ENCODE results near the gene AMBRA1. TPM values are rescaled to one million over a fixed set of nuclear protein-coding genes. Genes with fewer than 3 reads are reported as not detected.

AMBRA1 gene, protein sequence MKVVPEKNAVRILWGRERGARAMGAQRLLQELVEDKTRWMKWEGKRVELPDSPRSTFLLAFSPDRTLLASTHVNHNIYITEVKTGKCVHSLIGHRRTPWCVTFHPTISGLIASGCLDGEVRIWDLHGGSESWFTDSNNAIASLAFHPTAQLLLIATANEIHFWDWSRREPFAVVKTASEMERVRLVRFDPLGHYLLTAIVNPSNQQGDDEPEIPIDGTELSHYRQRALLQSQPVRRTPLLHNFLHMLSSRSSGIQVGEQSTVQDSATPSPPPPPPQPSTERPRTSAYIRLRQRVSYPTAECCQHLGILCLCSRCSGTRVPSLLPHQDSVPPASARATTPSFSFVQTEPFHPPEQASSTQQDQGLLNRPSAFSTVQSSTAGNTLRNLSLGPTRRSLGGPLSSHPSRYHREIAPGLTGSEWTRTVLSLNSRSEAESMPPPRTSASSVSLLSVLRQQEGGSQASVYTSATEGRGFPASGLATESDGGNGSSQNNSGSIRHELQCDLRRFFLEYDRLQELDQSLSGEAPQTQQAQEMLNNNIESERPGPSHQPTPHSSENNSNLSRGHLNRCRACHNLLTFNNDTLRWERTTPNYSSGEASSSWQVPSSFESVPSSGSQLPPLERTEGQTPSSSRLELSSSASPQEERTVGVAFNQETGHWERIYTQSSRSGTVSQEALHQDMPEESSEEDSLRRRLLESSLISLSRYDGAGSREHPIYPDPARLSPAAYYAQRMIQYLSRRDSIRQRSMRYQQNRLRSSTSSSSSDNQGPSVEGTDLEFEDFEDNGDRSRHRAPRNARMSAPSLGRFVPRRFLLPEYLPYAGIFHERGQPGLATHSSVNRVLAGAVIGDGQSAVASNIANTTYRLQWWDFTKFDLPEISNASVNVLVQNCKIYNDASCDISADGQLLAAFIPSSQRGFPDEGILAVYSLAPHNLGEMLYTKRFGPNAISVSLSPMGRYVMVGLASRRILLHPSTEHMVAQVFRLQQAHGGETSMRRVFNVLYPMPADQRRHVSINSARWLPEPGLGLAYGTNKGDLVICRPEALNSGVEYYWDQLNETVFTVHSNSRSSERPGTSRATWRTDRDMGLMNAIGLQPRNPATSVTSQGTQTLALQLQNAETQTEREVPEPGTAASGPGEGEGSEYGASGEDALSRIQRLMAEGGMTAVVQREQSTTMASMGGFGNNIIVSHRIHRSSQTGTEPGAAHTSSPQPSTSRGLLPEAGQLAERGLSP (N-terminal part only)
- total RNA-seq, result 10 to 100 TPM; 22.9 to 55.7 (median 33.2) TPM

DNA sequence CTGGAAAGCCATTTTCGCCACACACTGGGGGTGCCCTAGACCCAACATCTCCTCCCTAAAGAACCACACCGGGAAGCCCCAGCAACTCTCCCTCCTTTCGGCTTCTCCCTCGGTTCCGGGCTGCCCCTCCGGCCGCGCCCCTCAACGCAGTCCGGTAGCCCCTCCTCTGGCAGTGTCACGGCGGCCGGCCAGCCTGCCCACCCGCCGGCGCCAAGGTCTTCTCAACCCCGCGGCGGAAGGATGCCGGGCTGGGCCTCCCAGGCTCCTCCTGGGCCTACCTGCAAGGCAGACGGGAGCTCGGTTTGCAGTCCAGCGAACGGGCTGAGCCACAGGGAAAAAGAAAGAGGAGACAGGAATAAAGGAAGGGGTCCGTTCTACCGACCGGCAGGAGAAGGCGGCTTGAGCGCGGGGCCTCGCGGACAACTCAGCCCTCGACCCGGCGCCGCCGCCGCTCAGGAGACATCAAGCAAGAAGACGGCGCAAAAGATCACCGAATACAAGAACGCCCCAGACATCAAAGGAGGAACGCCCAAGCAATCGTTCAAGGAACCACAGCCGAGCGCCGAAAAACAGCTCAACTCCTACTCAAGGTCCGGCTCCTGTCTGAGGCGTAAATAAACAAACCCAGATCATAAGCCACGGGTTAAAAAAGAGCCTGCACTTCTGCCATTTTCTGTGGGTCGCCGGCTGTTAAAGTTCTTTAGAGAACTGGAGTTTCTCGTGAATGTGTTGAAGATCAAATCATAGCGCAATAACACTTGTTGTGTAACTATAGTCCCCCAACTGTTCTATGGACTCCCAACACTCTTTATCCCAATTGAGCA lies at the start of gene AMBRA1:
Gene AMBRA1, minus strand, starts transcription at position 474 of the 824 bp plus-strand sequence. CDS start 45,643 bp downstream, outside the sequence.
- Histone ChIP-seq H3K27ac (peak within 1 kb of the TSS; percentile 81 to 92 (median 89)), H3K4me3 (peak within 1 kb of the TSS; percentile 81 to 95 (median 85)), H3K36me3 (no peaks in the 10 kb centered on the region), H3K4me1 (peaks cover 24 to 50% (median 37%) of the 10 kb centered on the region in 4 donors), H3K27me3 (no peaks in the 10 kb centered on the region), H3K9me3 (no peaks in the 10 kb centered on the region)
- 1 to 2% methylated on average over 38 to 50 of the region's 54 CpGs for WGBS, 2 donors
- DNase-seq, result peak; percentile 91 to 92
- ATAC-seq (ENCODE audit: low FRiP score in 2 of 2), result peak; percentile 95 to 98
- TF ChIP-seq, protein P1, sequence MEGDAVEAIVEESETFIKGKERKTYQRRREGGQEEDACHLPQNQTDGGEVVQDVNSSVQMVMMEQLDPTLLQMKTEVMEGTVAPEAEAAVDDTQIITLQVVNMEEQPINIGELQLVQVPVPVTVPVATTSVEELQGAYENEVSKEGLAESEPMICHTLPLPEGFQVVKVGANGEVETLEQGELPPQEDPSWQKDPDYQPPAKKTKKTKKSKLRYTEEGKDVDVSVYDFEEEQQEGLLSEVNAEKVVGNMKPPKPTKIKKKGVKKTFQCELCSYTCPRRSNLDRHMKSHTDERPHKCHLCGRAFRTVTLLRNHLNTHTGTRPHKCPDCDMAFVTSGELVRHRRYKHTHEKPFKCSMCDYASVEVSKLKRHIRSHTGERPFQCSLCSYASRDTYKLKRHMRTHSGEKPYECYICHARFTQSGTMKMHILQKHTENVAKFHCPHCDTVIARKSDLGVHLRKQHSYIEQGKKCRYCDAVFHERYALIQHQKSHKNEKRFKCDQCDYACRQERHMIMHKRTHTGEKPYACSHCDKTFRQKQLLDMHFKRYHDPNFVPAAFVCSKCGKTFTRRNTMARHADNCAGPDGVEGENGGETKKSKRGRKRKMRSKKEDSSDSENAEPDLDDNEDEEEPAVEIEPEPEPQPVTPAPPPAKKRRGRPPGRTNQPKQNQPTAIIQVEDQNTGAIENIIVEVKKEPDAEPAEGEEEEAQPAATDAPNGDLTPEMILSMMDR (IDR thresholded peaks at IDR 0.05), result no peak
- peak in 1 of 4 donors; percentile 30 for TF ChIP-seq EP300 (IDR thresholded peaks at IDR 0.05)
- TF ChIP-seq POLR2AphosphoS5 (IDR thresholded peaks at IDR 0.05), result peak; percentile 22 to 78
- peak in 3 of 4 donors; percentile 46 to 69 (median 54) for TF ChIP-seq POLR2A (IDR thresholded peaks at IDR 0.05)

DNA sequence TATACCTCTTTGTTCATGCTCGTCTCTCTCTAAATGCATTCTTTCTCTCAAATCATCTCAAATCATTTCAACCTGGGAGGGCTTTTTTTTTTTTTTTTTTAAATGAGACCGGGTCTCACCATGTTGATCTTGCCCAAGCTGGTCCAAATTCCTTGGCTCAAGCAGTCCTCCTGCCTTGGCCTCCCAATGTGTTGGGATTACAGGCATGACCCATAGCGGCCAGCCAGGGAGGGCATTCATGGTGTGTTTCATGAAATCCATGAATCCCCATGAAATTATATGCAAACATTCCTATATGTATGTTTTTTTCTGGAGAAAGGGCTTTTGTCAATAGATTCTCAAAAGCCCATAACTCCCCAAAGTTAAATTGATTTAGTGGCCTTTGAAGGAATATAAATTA lies 49.7 kb upstream of the AMBRA1 start:
- WGBS, 2 donors, result 98 to 99% methylated on average over 3 of the region's 3 CpGs
- Histone ChIP-seq H3K4me3 (no peak overlapping the region), H3K9me3 (no peaks in the 10 kb centered on the region), H3K27me3 (no peaks in the 10 kb centered on the region), H3K36me3 (peaks cover 21 to 58% (median 32%) of the 10 kb centered on the region in 4 donors), H3K27ac (no peak overlapping the region), H3K4me1 (no peaks in the 10 kb centered on the region)
- ATAC-seq (ENCODE audit: low FRiP score in 2 of 2) (no peak), DNase-seq (no peak)
- TF ChIP-seq POLR2AphosphoS5 (IDR thresholded peaks at IDR 0.05) (no peak), EP300 (IDR thresholded peaks at IDR 0.05) (no peak), POLR2A (IDR thresholded peaks at IDR 0.05) (no peak)
- TF ChIP-seq, protein P1 (IDR thresholded peaks at IDR 0.05), result no peak

DNA sequence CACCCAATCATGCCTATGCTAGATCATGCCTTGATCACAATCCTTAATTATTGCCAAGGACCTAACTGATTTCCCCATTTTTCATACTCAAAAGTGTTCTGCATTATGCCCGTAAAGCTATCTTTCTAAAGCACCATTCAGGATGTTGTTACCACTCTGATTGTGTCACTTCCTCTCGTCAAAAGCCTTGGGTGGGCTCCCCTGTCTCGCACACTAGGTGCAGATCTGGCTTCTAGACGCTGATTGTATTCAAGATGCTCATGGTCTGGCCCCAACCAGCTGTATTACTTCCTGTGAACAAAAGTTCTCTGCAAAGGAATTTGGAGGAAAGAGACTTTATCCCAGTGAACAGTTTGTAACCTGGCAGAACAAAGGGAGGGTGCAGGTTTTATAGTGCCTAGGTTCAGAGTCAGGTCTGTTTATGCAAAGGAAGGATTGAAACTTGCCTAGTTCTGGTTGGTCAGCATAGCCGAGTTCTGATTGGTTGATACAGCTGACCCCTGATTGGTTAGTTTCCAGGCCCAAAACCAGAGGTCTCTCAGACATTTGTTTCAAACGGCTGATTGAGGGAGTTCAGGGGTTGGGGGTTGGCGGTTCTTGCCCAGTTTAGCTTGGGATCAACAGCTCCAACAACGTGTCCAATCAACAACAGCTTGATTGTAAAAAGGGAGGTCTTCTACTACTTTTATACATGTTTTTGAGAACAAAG lies 49.0 kb upstream of the AMBRA1 start:
- Histone ChIP-seq H3K36me3 (peaks cover 16 to 53% (median 25%) of the 10 kb centered on the region in 4 donors), H3K9me3 (no peaks in the 10 kb centered on the region), H3K4me3 (no peak overlapping the region), H3K27me3 (no peaks in the 10 kb centered on the region), H3K27ac (no peak overlapping the region), H3K4me1 (no peaks in the 10 kb centered on the region)
- TF ChIP-seq EP300 (IDR thresholded peaks at IDR 0.05) (no peak), POLR2A (IDR thresholded peaks at IDR 0.05) (no peak), POLR2AphosphoS5 (IDR thresholded peaks at IDR 0.05) (no peak)
- TF ChIP-seq, protein P1 (IDR thresholded peaks at IDR 0.05), result no peak
- DNase-seq, result no peak
- WGBS, 2 donors, result 88 to 90% methylated on average over 7 to 8 of the region's 8 CpGs
- ATAC-seq (ENCODE audit: low FRiP score in 2 of 2), result no peak

All from upper lobe of left lung (tissue), 6 donors.